Left colon (tissue), 2 donors: ENCODE data around the gene TMEM131L. TPM values are rescaled to one million over a fixed set of nuclear protein-coding genes. Genes with fewer than 3 reads are reported as not detected.
A peak's percentile ranks its signal among the peaks of the same experiment; 100 is the strongest.
"Not testable (repeated sequence)": the region's sequence is repeated elsewhere in the genome, so short reads cannot be mapped to it uniquely, and the experiment has no call there.

Source experiments
- ATAC-seq: fragments of 200-7000 bp; cut with Tn5 transposase; one replicate; pipeline ENCODE4 v1.9.1; 2020; ENCODE audit warnings: mild to moderate bottlenecking, moderate library complexity
- DNase-seq, 2 donors: peaks; one replicate each; pipeline ENCODE4 v3.0.0-alpha.2; 2020
- intact Hi-C, 2 donors: fragments of 100-400 bp; cut with DNase I in 1 of 2; cut with micrococcal nuclease in 1 of 2; formaldehyde crosslinking; loops; one replicate each; pipeline versions ENCODE4 v1.11.2 to v1.14.0; 2022; cut with DNase I, micrococcal nuclease
- total RNA-seq, 2 donors: library from RNA; stranded (reverse); fragmentation: NEBNext Ultra II Directional; extraction: Animal tissue kit (Norgen Biotek cat#: 25700); gene quantifications; one replicate each; pipeline ENCODE4 v1.2.1, GENCODE V29; 2021
- donor health status: DM: no; HTN: no; CAD: no.
- donor health status: DM: yes; HTN: yes; CAD: no.

The TMEM131L gene
- total RNA-seq, 2 donors from 2014 or later, result 3.6 to 8.0 TPM

- intact Hi-C loops, result no loop called here
- no peak for DNase-seq
- no peak for ATAC-seq
Measured at GRCh38 chr4:153489856-153490558, 23.8 kb downstream of the TMEM131L start.

- DNase-seq (no peak), ATAC-seq (no peak)
- intact Hi-C loops, result no loop called here
Measured at GRCh38 chr4:153490985-153491483, 24.9 kb downstream of the TMEM131L start.

GRCh38 chr4:153494562-153494961 is 28.4 kb downstream of the TMEM131L start:
- DNase-seq, result no peak
- ATAC-seq, result no peak
- intact Hi-C loops, result no loop called here

- no peak for ATAC-seq
- no peak for DNase-seq
- intact Hi-C loops, result no loop called here
Measured at GRCh38 chr4:153495480-153496193, 29.5 kb downstream of the TMEM131L start.

GRCh38 chr4:153497091-153497531 is 31.0 kb downstream of the TMEM131L start:
- DNase-seq (no peak), ATAC-seq (no peak)
- intact Hi-C loops, result no loop called here

- intact Hi-C loops, result no loop called here
- ATAC-seq, result no peak
Measured at GRCh38 chr4:153497988-153498967, 32.1 kb downstream of the TMEM131L start.

GRCh38 chr4:153499005-153499404 is 32.8 kb downstream of the TMEM131L start:
- no peak for DNase-seq
- intact Hi-C loops, result no loop called here
- ATAC-seq, result no peak

More at GRCh38 chr4:153497988-153498967, 32.1 kb downstream of the TMEM131L start:
- no peak for DNase-seq

GRCh38 chr4:153501578-153501977 is 35.4 kb downstream of the TMEM131L start:
- DNase-seq (no peak), ATAC-seq (no peak)
- intact Hi-C loops, result no loop called here

- intact Hi-C loops, result no loop called here
- DNase-seq (no peak), ATAC-seq (no peak)
Measured at GRCh38 chr4:153502584-153502983, 36.4 kb downstream of the TMEM131L start.

GRCh38 chr4:153506341-153507309 is 40.5 kb downstream of the TMEM131L start:
- intact Hi-C loops, result no loop called here
- ATAC-seq, result no peak
- DNase-seq, result no peak

- intact Hi-C loops, result no loop called here
- ATAC-seq (peak; percentile 39), DNase-seq (no peak)
Measured at GRCh38 chr4:153507310-153508073, 41.3 kb downstream of the TMEM131L start.

- DNase-seq, ATAC-seq, intact Hi-C loops: not testable (repeated sequence)
Measured at GRCh38 chr4:153509212-153509611, 43.1 kb downstream of the TMEM131L start.

GRCh38 chr4:153509724-153510123 is 43.6 kb downstream of the TMEM131L start:
- intact Hi-C loops, result no loop called here
- peak; percentile 98 for ATAC-seq
- DNase-seq, result peak in 1 of 2 donors; percentile 55

- no peak for DNase-seq
- ATAC-seq, result peak; percentile 67
- intact Hi-C loops, result no loop called here
Measured at GRCh38 chr4:153510252-153511001, 44.3 kb downstream of the TMEM131L start.

GRCh38 chr4:153511104-153511503 is 44.9 kb downstream of the TMEM131L start:
- DNase-seq (no peak), ATAC-seq (no peak)
- intact Hi-C loops, result no loop called here

GRCh38 chr4:153512162-153512852 is 46.1 kb downstream of the TMEM131L start:
- ATAC-seq (no peak), DNase-seq (no peak)
- intact Hi-C loops, result no loop called here
